ENCODE results near the gene ANKRD40.
"Not testable (repeated sequence)": the region's sequence is repeated elsewhere in the genome, so short reads cannot be mapped to it uniquely, and the experiment has no call there.

Gene ANKRD40, protein sequence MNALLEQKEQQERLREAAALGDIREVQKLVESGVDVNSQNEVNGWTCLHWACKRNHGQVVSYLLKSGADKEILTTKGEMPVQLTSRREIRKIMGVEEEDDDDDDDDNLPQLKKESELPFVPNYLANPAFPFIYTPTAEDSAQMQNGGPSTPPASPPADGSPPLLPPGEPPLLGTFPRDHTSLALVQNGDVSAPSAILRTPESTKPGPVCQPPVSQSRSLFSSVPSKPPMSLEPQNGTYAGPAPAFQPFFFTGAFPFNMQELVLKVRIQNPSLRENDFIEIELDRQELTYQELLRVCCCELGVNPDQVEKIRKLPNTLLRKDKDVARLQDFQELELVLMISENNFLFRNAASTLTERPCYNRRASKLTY

GRCh38 chr17:50707289-50708049, at the start of gene ANKRD40:
TSS of gene ANKRD40 (minus strand) at chr17:50707914. CDS start at chr17:50707654, 260 bp downstream.
- in situ Hi-C loops (cut with MboI; ENCODE audit: low sequenced_read_pairs): no loop called here

DNA sequence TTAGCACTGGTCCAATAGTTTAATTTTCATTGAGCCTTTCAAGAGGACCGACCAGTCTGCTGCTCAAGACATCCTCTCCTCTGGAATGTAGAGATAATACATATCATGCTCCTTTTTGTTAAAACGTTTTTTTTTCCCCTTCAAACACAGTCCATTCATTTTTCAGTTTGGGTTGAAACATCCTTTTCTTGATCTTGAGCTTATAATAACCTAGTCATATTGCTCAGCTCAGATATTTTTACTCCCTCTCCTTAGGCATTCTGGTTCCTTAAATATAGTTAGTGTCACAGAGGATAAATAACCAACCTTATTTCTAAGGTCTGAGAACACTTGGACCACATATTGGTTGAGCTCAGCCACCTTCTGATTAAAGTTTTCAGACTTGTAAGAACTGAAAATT, 46.8 kb upstream of the ANKRD40 start:
- in situ Hi-C loops (cut with MboI; ENCODE audit: low sequenced_read_pairs): no loop called here

GRCh38 chr17:50749245-50749644, 41.5 kb upstream of the ANKRD40 start:
- in situ Hi-C loops (cut with MboI; ENCODE audit: low sequenced_read_pairs): no loop called here

DNA sequence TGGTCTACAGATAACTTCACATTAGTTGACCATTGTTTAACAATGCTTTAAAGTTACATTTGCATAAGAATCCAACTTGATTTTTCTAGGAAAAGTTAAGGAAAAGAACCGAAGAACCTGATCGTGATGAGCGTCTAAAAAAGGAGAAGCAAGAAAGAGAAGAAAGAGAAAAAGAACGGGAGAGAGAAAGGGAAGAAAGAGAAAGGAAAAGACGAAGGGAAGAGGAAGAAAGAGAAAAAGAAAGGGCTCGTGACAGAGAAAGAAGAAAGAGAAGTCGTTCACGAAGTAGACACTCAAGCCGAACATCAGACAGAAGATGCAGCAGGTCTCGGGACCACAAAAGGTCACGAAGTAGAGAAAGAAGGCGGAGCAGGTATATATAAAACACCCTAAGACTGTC, 37.9 kb upstream of the ANKRD40 start:
- in situ Hi-C loops (cut with MboI; ENCODE audit: low sequenced_read_pairs): no loop called here

DNA sequence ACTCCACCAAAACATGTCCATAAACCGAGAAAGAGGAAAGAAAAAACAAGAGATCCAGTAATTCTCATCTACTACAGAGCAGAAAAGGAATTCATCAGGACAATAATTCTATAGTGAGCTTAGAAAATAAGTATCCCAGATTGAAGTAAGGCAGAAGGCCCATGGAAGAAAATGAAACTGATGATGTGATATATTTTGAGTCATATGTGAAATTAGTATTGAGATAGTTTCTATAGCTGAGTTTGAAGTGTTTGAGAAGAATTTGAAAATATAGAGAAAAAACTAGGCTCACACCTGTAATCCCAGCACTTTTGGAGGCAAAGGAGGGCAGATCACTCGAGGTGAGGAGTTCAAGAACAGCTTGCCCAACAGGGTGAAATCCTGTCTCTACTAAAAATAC, 31.4 kb upstream of the ANKRD40 start:
- in situ Hi-C loops (cut with MboI; ENCODE audit: low sequenced_read_pairs): no loop called here

GRCh38 chr17:50737118-50737698, 29.5 kb upstream of the ANKRD40 start:
- in situ Hi-C loops (cut with MboI; ENCODE audit: low sequenced_read_pairs): no loop called here

DNA sequence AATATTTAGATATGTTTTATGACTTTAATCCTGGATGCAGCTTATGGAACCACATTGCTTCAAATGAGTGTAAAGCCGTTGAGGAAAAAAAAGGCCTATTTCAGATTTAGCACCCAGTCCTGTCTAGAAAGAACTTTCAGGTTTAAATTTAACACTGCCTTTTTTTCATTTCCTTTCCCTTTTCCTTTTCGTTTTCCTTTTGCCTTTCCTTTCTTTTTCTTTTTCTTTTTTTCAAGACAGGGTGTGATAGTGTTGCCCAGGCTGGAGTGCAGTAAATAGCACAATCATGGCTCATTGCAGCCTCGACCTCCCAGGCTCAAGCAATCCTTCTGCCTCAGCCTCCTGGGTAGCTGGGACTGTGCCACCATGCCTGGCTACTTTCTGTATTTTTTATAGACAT, 27.6 kb upstream of the ANKRD40 start:
- in situ Hi-C loops (cut with MboI; ENCODE audit: low sequenced_read_pairs): no loop called here

DNA sequence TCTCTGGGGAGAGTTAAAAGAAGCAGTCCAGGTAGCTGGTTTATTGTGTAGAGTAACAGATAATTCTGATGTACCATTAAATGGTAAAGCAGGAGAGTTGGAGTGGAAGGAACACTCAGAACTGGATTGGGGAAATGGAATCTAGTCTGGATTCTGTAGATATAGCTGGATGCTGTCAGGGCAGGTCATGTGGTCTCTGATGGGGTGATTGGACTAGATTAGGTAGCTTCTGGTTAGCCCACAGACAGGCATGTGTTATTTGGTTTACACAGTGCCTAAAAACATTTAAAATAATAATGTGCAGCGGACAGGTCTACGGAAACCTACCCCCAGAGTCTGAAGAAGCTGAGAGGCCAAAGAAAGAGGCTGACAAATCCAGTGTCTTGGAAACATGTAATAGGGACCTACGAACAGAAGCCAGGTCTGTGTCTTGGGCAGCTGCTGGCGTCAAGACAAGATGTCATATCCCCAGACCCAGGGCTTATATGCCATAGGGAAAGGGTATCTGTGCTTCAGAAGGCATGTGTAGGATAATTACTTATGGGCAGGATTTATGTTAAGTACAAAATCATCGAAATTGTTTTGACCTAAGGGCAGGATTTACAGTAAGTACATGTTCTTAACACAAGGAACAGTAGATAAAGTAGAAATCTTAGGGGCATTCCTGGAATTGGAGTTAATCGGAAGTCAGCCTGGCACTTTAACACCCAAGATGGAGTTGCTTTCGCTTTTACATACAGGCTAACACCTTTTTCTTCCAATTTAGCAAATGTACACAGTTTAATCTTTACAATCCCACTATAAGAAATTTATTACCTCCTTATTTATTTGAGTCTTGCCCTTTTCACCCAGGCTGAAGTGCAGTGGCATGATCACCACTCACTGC, 24.1 kb upstream of the ANKRD40 start:
- in situ Hi-C loops (cut with MboI; ENCODE audit: low sequenced_read_pairs): no loop called here

DNA sequence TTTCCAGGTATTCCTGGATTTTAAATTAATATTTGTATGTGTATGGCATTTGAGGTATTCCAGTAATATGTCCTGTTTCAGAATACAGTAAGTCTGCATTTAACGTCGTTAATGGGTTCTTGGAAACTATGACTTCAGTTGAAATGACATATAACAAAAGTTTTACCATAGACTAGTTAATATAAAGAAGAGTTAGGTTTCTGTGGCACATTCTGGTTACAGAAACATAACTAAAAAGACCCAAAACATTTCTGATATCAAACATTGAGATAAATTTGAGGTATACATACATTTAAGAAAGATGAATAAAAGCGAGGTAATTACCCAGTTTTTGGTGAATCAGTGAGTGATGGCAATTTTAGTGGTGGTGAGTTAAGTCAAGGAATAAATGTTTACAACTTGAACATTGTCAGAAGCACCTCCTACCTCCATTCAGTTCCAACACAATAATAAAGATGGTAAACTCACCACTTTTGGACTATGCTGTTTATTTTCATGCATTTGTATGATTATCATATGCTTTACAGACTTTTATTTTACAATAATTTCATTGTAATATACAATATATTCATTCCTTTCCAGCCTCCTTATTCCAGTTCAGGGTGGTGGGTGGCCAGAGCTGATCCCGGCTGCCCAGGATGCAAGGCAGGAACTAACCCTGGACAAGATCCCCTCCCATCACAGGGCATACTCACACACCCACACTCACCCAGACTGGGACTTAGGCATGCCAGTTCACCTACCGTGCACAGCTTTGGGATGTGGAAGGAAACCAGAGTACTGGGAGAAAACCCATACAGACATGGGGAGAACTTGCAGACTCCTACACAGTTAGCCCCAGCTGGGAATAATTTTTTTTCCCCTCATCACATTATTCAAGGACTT, 21.4 kb upstream of the ANKRD40 start:
- in situ Hi-C loops (cut with MboI; ENCODE audit: low sequenced_read_pairs): no loop called here

DNA sequence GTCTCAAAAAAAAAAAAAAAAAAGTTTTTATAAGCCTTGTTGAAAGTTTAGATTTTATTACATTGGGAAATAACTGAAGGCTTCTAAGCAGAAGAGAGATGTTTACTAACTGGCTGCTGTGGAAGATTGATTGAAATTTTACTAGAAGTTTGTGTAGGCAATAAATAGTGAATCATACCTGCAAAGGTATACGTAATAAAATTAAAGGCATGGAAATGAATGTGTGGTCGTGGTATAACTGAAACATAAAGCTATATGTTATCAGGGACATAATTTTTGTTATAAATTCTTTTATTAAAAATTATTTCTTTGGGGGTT, 20.4 kb upstream of the ANKRD40 start:
- in situ Hi-C loops (cut with MboI; ENCODE audit: low sequenced_read_pairs): no loop called here

DNA sequence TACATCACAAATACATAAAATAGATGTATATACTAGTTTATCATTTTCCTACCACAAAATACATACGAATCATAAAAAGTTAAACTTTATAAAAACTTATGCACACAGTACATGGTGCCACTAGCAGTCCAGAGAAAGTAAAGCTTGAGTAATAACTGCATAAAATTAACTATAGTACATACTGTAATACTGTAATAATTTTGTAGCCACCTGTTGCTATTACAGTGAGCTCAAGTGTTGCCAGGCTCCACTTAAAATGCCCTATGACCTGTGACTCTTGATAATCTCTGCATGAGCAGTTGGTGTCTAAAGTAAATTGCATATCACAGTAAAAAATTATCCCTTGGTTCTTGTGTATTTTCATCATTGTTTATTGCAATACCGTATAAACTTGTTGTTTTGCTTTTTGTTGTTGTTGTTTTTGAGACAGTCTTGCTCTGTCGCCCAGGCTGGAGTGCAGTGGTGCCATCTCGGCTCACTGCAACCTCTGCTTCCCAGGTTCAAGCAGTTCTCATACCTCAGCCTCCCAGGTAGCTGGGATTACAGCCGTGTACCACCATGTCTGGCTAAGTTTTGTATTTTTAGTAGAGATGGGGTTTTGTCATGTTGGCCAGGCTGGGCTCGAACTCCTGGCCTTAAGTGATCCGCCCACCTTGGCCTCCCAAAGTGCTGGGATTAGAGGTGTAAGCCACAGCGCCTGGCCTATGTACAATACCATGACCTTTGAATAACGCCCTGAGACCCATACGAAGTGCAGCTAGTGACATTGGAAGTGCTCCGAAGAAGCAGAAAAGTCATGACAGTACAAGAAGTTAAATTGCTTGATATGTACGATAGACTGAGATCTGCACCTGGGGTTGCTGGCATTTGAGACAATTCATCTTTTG, 18.3 kb upstream of the ANKRD40 start:
- in situ Hi-C loops (cut with MboI; ENCODE audit: low sequenced_read_pairs): no loop called here

DNA sequence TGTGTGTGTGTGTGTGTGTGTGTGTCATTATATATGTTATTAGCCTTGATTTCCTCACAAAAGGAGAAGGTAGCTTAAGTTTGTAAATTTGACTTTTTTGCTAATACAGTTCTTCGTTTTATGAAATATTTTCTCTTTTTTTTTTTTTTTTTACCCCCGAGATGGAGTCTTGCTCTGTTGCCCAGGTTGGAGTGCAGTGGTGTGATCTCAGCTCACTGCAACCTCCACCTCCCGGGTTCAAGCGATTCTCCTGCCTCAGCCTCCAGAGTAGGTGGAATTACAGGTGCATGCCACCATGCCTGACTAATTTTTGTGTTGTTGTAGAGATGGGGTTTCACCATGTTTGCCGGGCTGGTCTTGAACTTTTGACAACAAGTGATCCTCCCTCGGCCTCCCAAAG, 16.9 kb upstream of the ANKRD40 start:
- in situ Hi-C loops (cut with MboI; ENCODE audit: low sequenced_read_pairs): not testable (repeated sequence)

DNA sequence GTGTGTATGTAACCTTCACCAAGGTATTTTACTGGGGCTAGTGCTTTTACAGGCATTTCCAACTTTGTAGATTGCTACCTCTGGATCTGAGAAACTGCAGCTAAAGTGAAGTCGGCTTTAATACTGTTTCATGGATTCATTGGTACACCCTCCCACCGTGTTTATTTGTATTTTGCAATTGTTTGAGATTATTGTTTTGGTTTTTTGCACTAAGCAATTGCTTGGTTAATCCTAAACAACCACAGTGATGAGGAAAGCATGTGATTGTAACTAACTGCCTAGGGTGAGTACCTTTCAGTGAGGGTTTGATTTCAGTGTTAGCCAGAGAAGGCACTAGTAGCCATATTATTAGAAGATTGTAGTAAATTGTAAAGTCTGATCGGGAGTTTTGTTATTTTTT, 15.0 kb upstream of the ANKRD40 start:
- in situ Hi-C loops (cut with MboI; ENCODE audit: low sequenced_read_pairs): no loop called here

DNA sequence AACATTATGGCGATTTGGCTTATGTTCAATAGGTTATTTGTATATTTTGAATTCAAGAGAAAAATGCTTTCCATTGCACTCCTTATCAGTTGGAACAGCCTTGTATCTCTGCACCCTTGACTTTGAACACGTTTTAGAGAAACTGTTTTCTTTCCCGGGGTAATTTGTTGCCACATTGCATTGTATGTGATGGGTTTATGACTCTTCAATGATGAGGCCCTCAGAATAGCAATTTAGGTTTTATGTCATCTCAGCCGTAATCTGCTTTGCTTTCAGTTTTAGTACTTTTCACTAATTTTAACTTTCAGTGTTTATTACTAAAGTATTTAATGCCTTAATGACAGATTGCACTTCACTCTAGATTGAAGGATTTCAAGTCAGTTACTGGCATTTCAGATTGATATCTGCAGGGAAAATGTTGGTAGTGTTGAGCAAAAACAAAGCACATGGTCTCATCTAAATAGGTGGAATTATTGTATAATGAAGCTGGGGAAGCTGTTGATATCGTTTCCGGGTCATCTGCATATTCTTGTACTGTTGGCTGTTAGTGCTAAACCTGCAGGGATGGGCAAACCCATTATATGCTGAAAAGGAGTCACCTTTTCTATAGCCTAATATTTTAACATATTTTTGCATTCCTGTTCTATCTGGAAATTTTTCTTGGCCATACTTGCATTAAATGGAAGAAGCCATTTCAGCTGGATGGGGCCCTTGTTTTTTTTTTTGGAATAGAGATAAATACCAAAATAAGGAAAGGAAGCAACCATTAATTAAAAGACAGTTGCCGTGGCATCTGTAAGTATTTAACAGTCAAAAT, 13.7 kb upstream of the ANKRD40 start:
- in situ Hi-C loops (cut with MboI; ENCODE audit: low sequenced_read_pairs): no loop called here

GRCh38 chr17:50719924-50720794, 12.4 kb upstream of the ANKRD40 start:
- in situ Hi-C loops (cut with MboI; ENCODE audit: low sequenced_read_pairs): no loop called here

- in situ Hi-C loops (cut with MboI; ENCODE audit: low sequenced_read_pairs): no loop called here
Measured at GRCh38 chr17:50719144-50719923, 11.6 kb upstream of the ANKRD40 start, which contains the start of gene LUC7L3. TSS of gene LUC7L3 (plus strand) at chr17:50719603. CDS start at chr17:50719733, 130 bp downstream.
